ENCODE measurements around the gene ACVR2B. TPM values are rescaled to one million over a fixed set of nuclear protein-coding genes. Genes with fewer than 3 reads are reported as not detected.
A peak's percentile ranks its signal among the peaks of the same experiment; 100 is the strongest.

Gene ACVR2B
- total RNA-seq, 2 donors from 2014 or later: 2.7 to 2.8 TPM

- no peak for DNase-seq (ENCODE audit: low spot score)
- intact Hi-C loops (cut with DNase I): no loop called here
These were observed 57.9 kb downstream of the ACVR2B start for GRCh38 chr3:38511546-38511945.

DNA sequence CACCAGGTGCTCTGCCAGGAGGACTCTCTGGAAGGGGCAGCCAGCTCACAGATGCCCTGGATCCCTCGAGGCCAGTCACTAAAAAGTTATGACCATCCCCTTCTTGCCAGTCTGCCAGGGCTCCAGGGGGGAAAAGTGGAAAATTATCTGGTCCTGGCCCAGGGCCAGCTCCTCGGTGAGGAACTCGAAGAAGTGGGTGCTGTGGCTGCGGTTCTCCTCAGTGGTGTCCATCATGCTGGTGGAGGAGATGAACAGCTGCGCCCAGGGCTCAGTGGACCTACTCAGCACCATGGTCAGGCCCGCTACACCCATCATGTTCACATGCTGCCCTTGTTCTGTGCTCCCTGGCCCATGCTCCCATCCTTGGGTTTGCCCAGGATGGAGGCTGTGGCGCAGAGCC, 61.7 kb downstream of the ACVR2B start:
- intact Hi-C loops (cut with DNase I): no loop called here
- DNase-seq (ENCODE audit: low spot score): no peak

GRCh38 chr3:38516669-38517068, 63.0 kb downstream of the ACVR2B start:
- intact Hi-C loops (cut with DNase I): no loop called here

GRCh38 chr3:38519000-38519399, 65.3 kb downstream of the ACVR2B start:
- intact Hi-C loops (cut with DNase I): no loop called here
- no peak for DNase-seq (ENCODE audit: low spot score)

More at GRCh38 chr3:38516669-38517068, 63.0 kb downstream of the ACVR2B start:
- no peak for DNase-seq (ENCODE audit: low spot score)

GRCh38 chr3:38519651-38520050, 66.0 kb downstream of the ACVR2B start:
- intact Hi-C loops (cut with DNase I): loop anchor here in 1 of 2 donors (10.0 kb wide), 1 partner anchor 135 kb away; no protein-coding TSS in a partner anchor
- DNase-seq (ENCODE audit: low spot score): no peak

DNA sequence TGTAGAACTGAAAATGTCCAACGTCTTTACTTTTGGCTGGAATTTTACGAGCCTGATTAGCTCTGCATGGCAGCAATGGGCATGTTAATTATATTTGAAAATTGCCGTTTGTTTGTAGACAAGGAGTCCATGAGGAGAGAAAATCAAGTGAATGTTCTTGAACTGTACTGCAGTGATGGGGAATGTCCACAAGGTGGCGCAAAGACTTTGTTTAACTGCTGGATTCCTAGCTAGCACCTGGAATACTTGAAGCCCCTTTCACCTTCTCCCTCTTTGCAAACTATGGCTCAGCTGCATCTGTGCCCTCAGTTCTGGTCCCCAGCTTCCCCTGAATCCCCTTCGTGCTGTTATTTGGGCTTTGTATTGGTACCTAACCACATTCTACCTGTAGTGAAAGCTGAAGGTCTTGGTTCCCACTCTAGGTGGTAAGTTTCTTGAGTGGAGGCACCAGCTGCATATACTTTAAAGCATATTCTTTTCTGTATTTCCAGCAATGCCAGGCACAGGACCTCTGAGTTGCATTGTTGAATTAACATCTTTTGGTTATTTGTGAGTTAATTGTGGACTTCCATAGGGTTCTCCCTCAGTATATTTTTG, 67.8 kb downstream of the ACVR2B start:
- DNase-seq (ENCODE audit: low spot score): no peak
- intact Hi-C loops (cut with DNase I): loop anchor here in 1 of 2 donors (10.0 kb wide), 1 partner anchor 133 kb away; no protein-coding TSS in a partner anchor

- intact Hi-C loops (cut with DNase I): loop anchor here in 1 of 2 donors (10.0 kb wide), 1 partner anchor 133 kb away; no protein-coding TSS in a partner anchor
- no peak for DNase-seq (ENCODE audit: low spot score)
These were observed 68.3 kb downstream of the ACVR2B start for GRCh38 chr3:38522002-38522401.

DNA sequence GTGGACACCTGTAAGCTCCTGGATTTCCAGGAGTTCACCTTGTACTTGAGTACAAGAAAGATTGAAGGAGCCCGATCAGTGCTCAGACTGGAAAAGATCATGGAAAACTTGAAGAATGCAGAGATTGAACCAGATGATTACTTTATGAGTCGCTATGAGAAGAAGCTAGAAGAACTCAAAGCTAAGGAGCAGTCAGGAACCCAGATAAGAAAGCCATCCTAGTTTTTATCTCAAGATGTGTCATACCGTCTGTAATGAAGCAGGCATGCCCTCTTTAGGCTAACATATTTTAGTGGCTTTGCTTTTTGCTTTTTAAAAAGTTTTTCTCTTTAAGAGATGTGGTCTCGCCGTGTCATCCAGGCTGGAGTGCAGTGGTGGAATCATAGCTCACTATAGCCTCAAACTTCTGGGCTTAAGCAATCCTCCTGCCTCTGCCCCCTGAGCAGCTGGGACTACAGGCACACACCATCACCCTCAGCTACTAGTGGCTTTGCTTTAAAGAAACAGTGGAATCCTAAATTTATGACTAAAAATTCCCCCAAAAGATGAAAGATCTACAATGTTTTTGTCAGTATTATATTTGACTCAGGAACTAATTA, 70.5 kb downstream of the ACVR2B start:
- DNase-seq (ENCODE audit: low spot score): no peak
- intact Hi-C loops (cut with DNase I): loop anchor here in 1 of 2 donors (10.0 kb wide), 1 partner anchor 131 kb away; no protein-coding TSS in a partner anchor

GRCh38 chr3:38526792-38527191, 73.1 kb downstream of the ACVR2B start:
- DNase-seq (ENCODE audit: low spot score): peak; percentile 73
- intact Hi-C loops (cut with DNase I): loop anchor here (5.0 to 10.0 kb wide), 2 partner anchors 121 to 128 kb away; partner anchors contain the start of gene SCN5A (in 1 of the 2)

GRCh38 chr3:38528457-38528856, 74.8 kb downstream of the ACVR2B start:
- intact Hi-C loops (cut with DNase I): loop anchor here (5.0 to 10.0 kb wide), 2 partner anchors 119 to 126 kb away; partner anchors contain the start of gene SCN5A (in 1 of the 2)
- DNase-seq (ENCODE audit: low spot score): no peak

- DNase-seq (ENCODE audit: low spot score): no peak
- intact Hi-C loops (cut with DNase I): no loop called here
These were observed 78.8 kb downstream of the ACVR2B start for GRCh38 chr3:38532529-38532928.

DNA sequence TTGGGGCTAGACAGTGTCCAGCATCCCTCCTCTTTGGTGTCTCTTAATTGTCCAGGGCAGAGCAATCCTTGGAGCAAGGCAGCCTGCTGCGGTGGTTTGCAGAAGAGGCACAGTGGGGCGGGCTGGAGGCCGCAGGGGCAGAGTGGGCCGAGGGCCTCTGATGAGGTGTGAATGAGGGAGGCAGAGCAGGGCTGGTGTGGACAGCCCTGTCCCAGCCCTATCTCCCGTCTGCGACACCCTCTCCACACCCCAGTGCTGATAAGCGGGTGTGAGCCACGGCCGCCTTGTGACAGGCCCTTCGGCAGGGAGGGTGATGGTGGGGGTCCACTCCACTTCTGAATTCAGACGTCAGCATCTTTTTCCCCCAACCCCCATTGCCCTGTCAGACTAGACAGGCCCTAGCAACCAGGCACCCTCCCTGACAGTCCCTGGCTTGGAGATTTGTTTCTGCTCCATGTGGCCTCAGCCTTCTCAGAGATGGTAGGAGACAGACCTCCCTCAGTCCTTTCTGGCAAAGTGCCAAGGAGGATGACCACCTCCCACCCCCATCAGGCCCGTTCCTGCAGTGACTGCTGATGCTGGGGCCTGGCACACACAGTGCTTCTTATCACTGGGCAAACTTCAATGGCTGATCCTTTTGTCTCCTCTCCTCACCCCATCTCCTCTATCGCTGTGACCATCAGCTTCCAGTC, 79.7 kb downstream of the ACVR2B start:
- DNase-seq (ENCODE audit: low spot score): peak; percentile 71
- intact Hi-C loops (cut with DNase I): no loop called here

DNA sequence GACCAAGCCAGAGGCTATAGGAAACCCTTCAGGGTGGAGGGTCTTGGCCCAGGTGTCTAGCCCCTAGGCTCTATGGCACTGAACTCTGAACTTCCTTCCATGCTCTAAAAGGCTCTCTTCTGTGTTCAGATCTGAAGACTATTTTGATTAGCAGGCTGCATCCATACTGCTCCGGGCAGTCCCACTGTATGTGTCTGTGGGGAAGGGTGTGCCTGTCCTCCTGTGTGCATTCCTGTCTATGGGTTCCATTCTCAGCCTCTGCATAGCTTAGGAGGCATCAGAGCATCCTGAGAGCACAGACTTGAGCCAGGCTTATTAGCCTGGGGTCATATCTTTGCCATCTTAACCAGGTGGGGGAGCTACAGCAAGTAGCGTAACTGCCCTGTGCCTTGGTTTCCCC, 80.5 kb downstream of the ACVR2B start:
- intact Hi-C loops (cut with DNase I): no loop called here
- DNase-seq (ENCODE audit: low spot score): no peak

GRCh38 chr3:38534604-38535003, 80.9 kb downstream of the ACVR2B start:
- intact Hi-C loops (cut with DNase I): no loop called here
- no peak for DNase-seq (ENCODE audit: low spot score)

DNA sequence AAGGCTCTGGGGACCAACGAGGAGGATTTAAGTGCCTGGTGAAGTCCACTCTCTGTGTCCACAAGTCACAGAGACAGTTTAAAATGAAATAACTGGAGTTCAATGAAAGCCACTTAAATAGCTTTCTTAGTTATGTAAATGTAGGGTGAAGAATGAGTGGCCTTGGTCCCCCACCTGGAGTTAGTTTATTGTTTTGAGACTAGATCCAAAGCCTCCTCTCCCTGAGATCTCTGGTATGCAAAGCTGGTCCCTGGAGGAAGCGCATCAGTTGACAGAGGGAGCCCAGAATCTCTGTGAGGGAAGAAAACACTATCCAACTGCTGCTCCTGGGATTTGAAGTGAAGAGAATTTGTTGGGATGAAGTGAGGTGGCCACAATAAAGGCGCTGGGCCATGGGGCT, 83.0 kb downstream of the ACVR2B start:
- intact Hi-C loops (cut with DNase I): no loop called here
- DNase-seq (ENCODE audit: low spot score): no peak

GRCh38 chr3:38538773-38539353, 85.2 kb downstream of the ACVR2B start:
- no peak for DNase-seq (ENCODE audit: low spot score)
- intact Hi-C loops (cut with DNase I): no loop called here

DNA sequence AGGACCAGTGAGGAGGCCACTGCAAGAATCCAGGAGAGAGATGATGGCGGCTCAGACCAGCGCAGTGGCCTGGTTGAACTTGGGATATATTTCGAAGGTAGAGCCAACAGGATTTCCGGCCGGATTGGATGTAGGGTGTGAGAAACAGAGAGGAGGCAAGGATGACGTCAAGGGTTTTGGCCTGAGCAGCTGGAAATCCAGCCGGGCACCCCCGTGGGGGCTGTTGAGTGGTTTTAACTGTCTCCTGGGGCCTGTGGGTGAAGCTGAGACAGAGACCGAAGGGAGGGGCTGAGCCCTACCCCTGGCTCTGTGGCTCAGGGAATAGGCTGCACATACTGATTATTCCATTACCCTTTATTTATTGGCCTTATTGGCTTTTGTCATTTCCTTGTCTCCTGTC, 88.1 kb downstream of the ACVR2B start:
- intact Hi-C loops (cut with DNase I): no loop called here
- DNase-seq (ENCODE audit: low spot score): peak; percentile 79

Measured in posterior vena cava (tissue), 2 donors.